Activated naive CD4-positive, alpha-beta T cell treated with anti-CD3 and anti-CD28 coated beads, Interleukin-2, amount 50 U/mL, for 24 hours (primary cell): ENCODE data around the gene ALDH3B1.
A peak's percentile ranks its signal among the peaks of the same experiment; 100 is the strongest.

Experiments
- H3K27ac Mint-ChIP-seq: one replicate; pipeline ENCODE4 v1.8.0; 2021; ENCODE audit warnings: mild to moderate bottlenecking, mixed read lengths
- H3K27me3 Mint-ChIP-seq: one replicate; pipeline ENCODE4 v1.8.0; 2021; ENCODE audit warnings: mixed read lengths
- H3K36me3 Mint-ChIP-seq: one replicate; pipeline ENCODE4 v1.8.0; 2021; ENCODE audit warnings: mixed read lengths
- H3K4me1 Mint-ChIP-seq: one replicate; pipeline ENCODE4 v1.8.0; 2021; ENCODE audit warnings: mixed read lengths
- H3K4me3 Mint-ChIP-seq: one replicate; pipeline ENCODE4 v1.8.0; 2021; ENCODE audit warnings: mild to moderate bottlenecking, mixed read lengths
- H3K9me3 Mint-ChIP-seq: one replicate; pipeline ENCODE4 v1.8.0; 2021; ENCODE audit warnings: mixed read lengths

ALDH3B1 gene

GRCh38 chr11:68016904-68017817 is 7.0 kb downstream of the ALDH3B1 start:
- no peaks in the 10 kb centered on the region for H3K9me3 Mint-ChIP-seq
- H3K36me3 Mint-ChIP-seq: no peaks in the 10 kb centered on the region
- no peaks in the 10 kb centered on the region for H3K27me3 Mint-ChIP-seq
- H3K27ac Mint-ChIP-seq: no peak overlapping the region
- H3K4me1 Mint-ChIP-seq: no peaks in the 10 kb centered on the region
- H3K4me3 Mint-ChIP-seq: no peak overlapping the region

GRCh38 chr11:68017980-68018729 is 8.0 kb downstream of the ALDH3B1 start:
- Mint-ChIP-seq H3K27me3 (no peaks in the 10 kb centered on the region), H3K36me3 (no peaks in the 10 kb centered on the region), H3K4me3 (no peak overlapping the region), H3K4me1 (no peaks in the 10 kb centered on the region), H3K9me3 (no peaks in the 10 kb centered on the region), H3K27ac (no peak overlapping the region)

- Mint-ChIP-seq H3K27me3 (no peaks in the 10 kb centered on the region), H3K4me3 (no peak overlapping the region), H3K9me3 (no peaks in the 10 kb centered on the region), H3K27ac (no peak overlapping the region), H3K4me1 (no peaks in the 10 kb centered on the region), H3K36me3 (no peaks in the 10 kb centered on the region)
Observed at GRCh38 chr11:68018730-68019190, 8.6 kb downstream of the ALDH3B1 start.

- Mint-ChIP-seq H3K4me1 (no peaks in the 10 kb centered on the region), H3K27ac (no peak overlapping the region)
Observed at GRCh38 chr11:68019486-68019885, 9.4 kb downstream of the ALDH3B1 start.

GRCh38 chr11:68020575-68020974 is 10.4 kb downstream of the ALDH3B1 start:
- Mint-ChIP-seq H3K36me3 (peaks cover 4% of the 10 kb centered on the region), H3K27ac (peak overlapping the region; percentile 41), H3K9me3 (no peaks in the 10 kb centered on the region), H3K4me1 (no peaks in the 10 kb centered on the region), H3K27me3 (no peaks in the 10 kb centered on the region), H3K4me3 (no peak overlapping the region)

More at GRCh38 chr11:68019486-68019885, 9.4 kb downstream of the ALDH3B1 start:
- H3K4me3 Mint-ChIP-seq: no peak overlapping the region
- no peaks in the 10 kb centered on the region for H3K36me3 Mint-ChIP-seq
- H3K9me3 Mint-ChIP-seq: no peaks in the 10 kb centered on the region
- no peaks in the 10 kb centered on the region for H3K27me3 Mint-ChIP-seq

- Mint-ChIP-seq H3K4me3 (no peak overlapping the region), H3K36me3 (peaks cover 5% of the 10 kb centered on the region), H3K27me3 (no peaks in the 10 kb centered on the region), H3K27ac (no peak overlapping the region), H3K9me3 (no peaks in the 10 kb centered on the region), H3K4me1 (no peaks in the 10 kb centered on the region)
Observed at GRCh38 chr11:68021167-68021787, 11.2 kb downstream of the ALDH3B1 start.

- Mint-ChIP-seq H3K4me3 (no peak overlapping the region), H3K27ac (no peak overlapping the region), H3K27me3 (no peaks in the 10 kb centered on the region), H3K36me3 (peaks cover 5% of the 10 kb centered on the region), H3K9me3 (no peaks in the 10 kb centered on the region), H3K4me1 (no peaks in the 10 kb centered on the region)
Observed at GRCh38 chr11:68022531-68022930, 12.4 kb downstream of the ALDH3B1 start.

- Mint-ChIP-seq H3K36me3 (peaks cover 5% of the 10 kb centered on the region), H3K27me3 (no peaks in the 10 kb centered on the region), H3K9me3 (no peaks in the 10 kb centered on the region), H3K27ac (no peak overlapping the region), H3K4me3 (no peak overlapping the region), H3K4me1 (peaks cover 8% of the 10 kb centered on the region)
Observed at GRCh38 chr11:68024508-68024907, 14.4 kb downstream of the ALDH3B1 start.

GRCh38 chr11:68025047-68025446 is 14.9 kb downstream of the ALDH3B1 start:
- Mint-ChIP-seq H3K4me1 (peaks cover 12% of the 10 kb centered on the region), H3K36me3 (peaks cover 5% of the 10 kb centered on the region), H3K4me3 (no peak overlapping the region), H3K27me3 (no peaks in the 10 kb centered on the region), H3K27ac (no peak overlapping the region), H3K9me3 (no peaks in the 10 kb centered on the region)

GRCh38 chr11:68026391-68027105 is 16.4 kb downstream of the ALDH3B1 start:
- Mint-ChIP-seq H3K9me3 (no peaks in the 10 kb centered on the region), H3K4me3 (no peak overlapping the region), H3K36me3 (peaks cover 5% of the 10 kb centered on the region), H3K27ac (no peak overlapping the region), H3K4me1 (peaks cover 18% of the 10 kb centered on the region), H3K27me3 (no peaks in the 10 kb centered on the region)

- Mint-ChIP-seq H3K36me3 (peaks cover 6% of the 10 kb centered on the region), H3K27me3 (no peaks in the 10 kb centered on the region)
Observed at GRCh38 chr11:68027667-68028066, 17.5 kb downstream of the ALDH3B1 start.

GRCh38 chr11:68028802-68029545 is 18.8 kb downstream of the ALDH3B1 start:
- Mint-ChIP-seq H3K27ac (no peak overlapping the region), H3K4me1 (peaks cover 23% of the 10 kb centered on the region), H3K9me3 (no peaks in the 10 kb centered on the region), H3K27me3 (no peaks in the 10 kb centered on the region), H3K4me3 (peak overlapping the region; percentile 99), H3K36me3 (peaks cover 6% of the 10 kb centered on the region)

More at GRCh38 chr11:68027667-68028066, 17.5 kb downstream of the ALDH3B1 start:
- Mint-ChIP-seq H3K9me3 (no peaks in the 10 kb centered on the region), H3K4me1 (peaks cover 23% of the 10 kb centered on the region), H3K27ac (no peak overlapping the region), H3K4me3 (no peak overlapping the region)

GRCh38 chr11:68030318-68031143 is 20.4 kb downstream of the ALDH3B1 start, which contains the start of gene NDUFS8:
TSS of gene NDUFS8 (plus strand) at chr11:68030681. CDS start at chr11:68032152, 1,471 bp downstream.
- H3K27ac Mint-ChIP-seq: peak within 1 kb of the TSS; percentile 95

GRCh38 chr11:68031144-68031464 is 21.0 kb downstream of the ALDH3B1 start:
- H3K9me3 Mint-ChIP-seq: no peaks in the 10 kb centered on the region
- peak overlapping the region; percentile 95 for H3K27ac Mint-ChIP-seq
- H3K4me3 Mint-ChIP-seq: peak overlapping the region; percentile 99
- H3K36me3 Mint-ChIP-seq: peaks cover 1% of the 10 kb centered on the region
- H3K4me1 Mint-ChIP-seq: peaks cover 23% of the 10 kb centered on the region
- no peaks in the 10 kb centered on the region for H3K27me3 Mint-ChIP-seq

More at GRCh38 chr11:68030318-68031143, 20.4 kb downstream of the ALDH3B1 start, which contains the start of gene NDUFS8:
- peaks cover 23% of the 10 kb centered on the region for H3K4me1 Mint-ChIP-seq
- peak within 1 kb of the TSS; percentile 99 for H3K4me3 Mint-ChIP-seq
- H3K36me3 Mint-ChIP-seq: peaks cover 3% of the 10 kb centered on the region
- no peaks in the 10 kb centered on the region for H3K27me3 Mint-ChIP-seq
- no peaks in the 10 kb centered on the region for H3K9me3 Mint-ChIP-seq
